GM20431 (cell line): ENCODE results near the gene HBP1.
"Not testable (repeated sequence)": the region's sequence is repeated elsewhere in the genome, so short reads cannot be mapped to it uniquely, and the experiment has no call there.

Experiments
- in situ Hi-C: fragments of 300-500 bp; cut with MseI, MboI; formaldehyde crosslinking; loops from one replicate; pipeline ENCODE4 v1.15.0; 2020; ENCODE audit warnings: low sequenced_read_pairs; ENCODE audit not compliant: unreplicated experiment

Gene HBP1

DNA sequence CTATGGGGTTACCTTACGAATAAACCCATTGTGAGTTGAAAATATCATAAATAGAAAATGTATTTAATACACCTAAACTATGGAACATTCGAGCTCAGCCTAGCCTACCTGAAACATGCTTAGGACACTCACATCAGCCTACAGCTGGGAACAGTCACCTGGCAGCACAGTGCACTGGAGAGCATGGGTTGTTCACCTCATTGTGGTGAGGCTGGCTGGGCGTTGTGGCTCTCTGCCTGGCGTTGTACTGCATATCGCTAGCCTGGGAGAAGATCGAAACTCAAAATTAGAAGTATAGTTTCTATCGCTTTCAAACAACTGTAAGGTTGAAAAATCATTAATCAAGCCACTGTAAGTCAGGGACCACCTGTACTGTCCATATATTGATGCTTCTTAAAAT is 17.3 kb upstream of the HBP1 start:
- in situ Hi-C loops = no loop called here

DNA sequence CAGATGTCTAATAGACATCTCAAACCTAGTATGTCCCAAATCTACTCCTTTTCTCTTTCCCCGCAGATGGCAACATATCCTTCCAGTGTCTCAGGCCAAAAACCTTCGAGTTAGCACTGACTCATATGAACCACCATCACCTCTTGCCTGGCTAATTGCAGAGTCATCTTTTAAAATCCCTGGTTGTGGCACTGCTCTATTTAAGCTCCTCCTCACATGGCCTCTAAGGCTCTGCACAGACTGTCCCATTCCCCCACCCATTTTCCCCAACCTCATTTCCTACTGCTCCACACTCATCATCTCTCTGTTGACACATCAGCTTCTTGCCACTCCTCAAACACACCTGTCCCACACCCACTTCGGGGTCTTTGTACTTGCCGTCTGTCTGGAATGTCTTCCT is 16.8 kb upstream of the HBP1 start:
- in situ Hi-C loops = no loop called here

DNA sequence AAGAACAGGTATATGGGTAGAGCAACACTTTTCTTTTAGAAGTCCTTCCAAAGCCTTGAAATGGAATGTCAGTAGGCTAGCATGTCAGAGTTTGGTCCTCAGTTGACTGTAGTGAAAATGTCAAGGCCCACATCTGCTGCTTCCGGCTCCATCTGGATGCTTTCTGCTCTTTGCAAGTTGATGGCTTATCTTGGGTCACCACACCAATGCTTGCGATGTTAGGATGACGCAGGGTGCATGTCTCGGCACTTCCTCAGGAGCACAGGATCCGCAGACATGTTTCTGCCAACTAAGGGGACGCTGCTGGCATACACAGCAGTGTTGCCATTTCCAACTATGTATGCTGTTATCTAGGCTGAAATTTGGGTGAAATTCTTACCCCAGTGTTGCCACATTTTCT is 14.0 kb upstream of the HBP1 start:
- in situ Hi-C loops = no loop called here

DNA sequence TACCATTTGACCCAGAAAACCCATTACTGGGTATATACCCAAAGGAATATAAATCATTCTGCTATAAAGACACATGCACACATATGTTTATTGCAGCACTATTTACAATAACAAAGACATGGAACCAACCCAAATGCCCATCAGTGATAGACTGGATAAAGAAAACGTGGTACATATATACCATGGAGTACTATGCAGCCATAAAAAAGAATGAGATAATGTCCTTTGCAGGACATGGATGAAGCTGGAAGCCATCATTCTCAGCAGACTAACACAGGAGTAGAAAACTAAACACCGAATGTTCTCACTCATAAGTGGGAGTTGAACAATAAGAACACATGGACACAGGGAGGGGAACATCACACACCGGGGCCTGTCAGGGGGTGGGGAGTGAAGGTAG is 13.1 kb upstream of the HBP1 start:
- in situ Hi-C loops = not testable (repeated sequence)

DNA sequence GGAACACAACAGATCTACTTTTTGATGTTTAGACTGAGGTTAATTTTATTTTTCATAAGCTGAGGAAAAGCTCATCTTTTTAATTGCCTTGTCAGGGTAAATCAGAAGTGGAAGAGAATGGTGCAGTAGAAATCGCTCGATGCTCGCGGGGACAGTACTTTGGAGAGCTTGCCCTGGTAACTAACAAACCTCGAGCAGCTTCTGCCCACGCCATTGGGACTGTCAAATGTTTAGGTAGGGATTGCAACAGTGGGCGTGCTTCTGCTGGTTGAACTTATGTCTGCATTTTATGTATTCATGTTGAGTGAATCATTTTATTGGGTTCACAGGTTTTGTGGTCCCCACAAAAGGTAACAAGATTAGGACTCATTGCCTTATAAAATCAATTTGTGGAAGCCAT is 11.7 kb upstream of the HBP1 start:
- in situ Hi-C loops = no loop called here

DNA sequence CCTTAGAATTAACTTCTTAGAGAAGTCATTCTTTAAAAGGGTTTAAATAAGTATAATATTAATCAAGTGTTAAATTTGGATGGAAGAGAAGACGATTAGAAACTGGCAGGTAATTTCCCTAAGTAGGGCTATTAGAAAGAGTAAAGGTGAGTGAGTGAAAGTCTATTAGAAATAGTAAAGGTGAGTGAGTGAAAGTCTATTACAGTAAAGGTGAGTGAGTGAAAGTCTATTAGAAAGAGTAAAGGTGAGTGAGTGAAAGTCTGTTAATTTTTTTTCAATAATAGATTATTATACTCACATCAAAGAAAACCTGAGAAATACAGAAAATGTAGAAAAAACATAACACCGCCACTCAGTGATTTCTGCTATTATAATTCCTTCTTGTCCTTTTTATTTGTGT is 10.8 kb upstream of the HBP1 start:
- in situ Hi-C loops = no loop called here

DNA sequence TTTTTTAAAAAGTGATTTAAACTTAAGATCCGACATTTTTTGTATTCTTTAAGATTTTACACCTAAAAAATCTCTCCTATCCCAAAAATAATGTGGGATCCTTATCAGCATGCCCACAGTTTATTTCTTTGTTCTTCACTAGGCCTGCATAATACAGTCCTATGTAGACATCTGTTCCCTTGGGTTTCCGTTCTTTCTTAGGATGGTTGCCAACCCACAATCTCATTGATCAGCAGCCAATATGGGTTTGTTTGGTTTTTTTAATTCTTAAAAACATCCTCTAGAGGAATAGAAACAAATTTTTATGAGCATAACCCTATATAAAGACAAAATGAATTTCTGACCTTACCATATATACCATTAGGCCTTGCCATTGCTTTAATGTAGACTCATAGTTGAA is 8.4 kb upstream of the HBP1 start:
- in situ Hi-C loops = no loop called here

DNA sequence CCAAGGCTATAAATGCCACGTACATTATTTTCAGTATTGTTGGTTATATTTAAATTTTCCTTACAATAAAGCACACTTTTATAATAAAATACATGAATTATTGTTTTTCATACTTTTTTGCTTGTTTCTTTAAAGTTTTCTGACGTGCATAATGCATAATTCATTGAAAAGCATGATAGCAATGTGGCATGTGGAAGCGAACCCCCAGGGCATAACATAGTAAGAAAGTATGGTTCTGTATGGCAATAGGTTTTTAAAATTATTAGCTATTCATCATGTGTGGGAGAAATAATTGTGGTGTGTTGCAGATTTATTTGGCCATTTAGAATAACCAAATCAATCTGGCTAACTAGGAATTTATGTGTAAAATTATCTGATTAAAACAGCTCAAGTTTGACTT is 7.4 kb upstream of the HBP1 start:
- in situ Hi-C loops = no loop called here

DNA sequence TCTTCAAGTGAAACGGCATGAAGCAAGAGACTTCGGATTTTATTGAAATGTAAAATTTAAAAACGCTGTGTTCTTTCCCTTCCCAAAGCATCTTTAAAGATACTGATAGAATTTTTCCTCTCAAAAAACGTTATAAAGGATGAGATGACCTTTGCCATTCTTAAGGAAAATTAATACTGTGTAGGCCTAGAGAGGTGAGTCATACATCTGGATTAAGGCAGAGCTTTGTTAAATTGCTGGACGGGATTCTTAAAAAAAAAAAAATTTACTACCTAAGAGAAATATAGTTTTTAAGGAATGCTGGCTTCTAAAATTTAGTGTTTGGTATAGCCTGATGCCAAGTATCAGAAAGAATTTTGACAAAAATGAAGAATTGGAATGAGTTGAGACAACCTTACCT is 6.3 kb upstream of the HBP1 start:
- in situ Hi-C loops = no loop called here

DNA sequence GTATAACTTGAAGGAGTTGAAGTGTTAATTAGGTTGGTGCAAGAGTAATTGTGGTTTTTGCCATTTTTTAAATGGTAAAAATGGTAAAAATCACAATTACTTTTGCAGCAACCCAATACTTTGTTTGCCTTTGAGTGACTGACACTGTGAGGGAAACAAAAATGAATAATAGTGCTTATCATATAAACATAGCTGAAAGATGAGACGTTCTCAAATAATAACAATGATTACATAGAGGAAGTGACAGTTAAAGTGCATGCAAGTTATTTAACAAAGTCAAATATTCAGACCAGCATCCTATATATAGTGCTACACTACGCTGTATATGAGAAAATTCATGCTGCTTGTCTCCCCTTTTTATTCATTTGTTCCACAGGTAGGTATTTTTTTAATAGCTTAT is 4.7 kb upstream of the HBP1 start:
- in situ Hi-C loops = no loop called here

DNA sequence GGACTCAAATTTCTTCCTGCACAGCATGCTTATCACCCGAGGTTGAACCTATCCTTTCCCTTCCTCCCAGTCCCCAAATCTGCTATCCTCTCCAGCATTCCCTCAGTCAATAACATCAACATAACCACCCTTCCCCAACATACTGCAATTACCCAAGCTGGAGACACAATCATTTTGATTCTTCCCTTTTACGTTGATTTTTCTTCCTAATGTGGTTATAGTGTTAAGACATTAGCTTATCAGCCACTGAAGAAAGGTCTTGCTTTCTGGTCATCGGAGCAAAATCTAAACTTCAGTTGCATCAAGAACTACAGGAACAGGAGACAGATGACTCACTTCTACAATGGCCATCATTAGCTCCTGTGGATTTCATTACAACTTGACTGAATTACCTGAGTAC is 3.5 kb upstream of the HBP1 start:
- in situ Hi-C loops = no loop called here

DNA sequence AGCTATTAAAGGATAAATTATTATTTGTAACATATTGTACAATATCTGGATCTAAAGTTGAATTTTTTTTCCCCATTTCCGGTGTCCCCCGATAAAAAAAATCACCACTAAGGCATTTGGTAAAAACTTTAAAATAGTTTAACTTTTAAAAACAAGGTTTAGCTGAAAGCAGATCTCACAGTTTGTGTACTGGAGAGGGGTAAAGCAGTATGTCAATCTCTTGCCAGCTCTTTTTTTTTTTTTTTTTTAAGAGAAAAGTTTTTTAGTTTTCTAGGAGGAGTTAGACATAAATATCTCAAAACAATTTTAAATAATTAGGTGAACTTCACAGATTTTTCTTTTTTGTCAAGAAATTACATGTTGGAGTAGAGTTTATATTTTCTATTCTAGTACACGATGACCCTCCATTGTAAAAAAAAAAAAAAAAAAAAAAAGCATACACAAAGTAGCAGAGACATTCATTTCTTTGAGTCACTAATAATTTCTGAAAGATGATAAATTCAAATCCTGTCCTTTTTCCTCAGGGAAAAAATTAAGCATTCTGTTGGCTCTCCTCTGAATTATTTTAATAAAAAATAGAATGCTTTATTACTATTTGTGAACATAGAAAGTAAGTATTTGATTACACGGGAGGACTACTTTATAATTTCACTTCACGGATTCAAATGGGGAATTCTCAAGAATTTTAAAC is 1.9 kb upstream of the HBP1 start:
- in situ Hi-C loops = no loop called here

DNA sequence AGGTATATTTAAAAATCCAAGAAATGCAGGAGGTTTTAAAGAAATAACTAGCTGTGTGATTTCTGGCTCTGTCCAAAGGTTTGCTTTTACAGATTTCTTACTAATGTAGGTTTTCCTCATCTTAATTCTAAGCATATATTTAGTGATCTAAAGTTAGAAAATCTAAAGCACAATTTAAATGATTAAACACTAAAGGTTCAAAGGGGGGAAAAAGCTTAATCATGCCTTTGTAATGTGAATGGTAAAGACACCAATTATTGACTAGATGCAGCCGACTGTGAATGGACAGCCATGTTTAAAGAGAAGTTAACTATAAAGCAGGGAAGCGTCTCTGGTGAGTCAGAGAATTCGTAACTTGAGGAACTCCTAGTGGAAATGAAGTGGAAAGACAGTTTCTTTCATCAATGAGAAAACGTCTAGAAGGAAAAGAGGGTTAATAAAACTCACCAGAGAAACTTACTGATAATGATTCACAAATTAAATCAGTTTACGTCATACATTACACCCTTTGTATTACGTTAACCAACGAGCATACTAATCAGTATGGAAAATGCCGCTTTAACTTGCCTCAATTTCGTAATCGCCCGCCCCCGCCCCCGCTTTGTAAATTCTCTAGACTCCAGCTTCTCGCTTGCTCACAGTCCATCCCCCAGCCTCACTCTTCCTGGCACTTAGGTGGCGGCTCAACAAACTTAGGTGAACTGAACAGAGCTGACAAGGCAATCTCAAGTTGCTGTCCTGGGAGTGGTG is 1.1 kb upstream of the HBP1 start:
- in situ Hi-C loops = no loop called here

DNA sequence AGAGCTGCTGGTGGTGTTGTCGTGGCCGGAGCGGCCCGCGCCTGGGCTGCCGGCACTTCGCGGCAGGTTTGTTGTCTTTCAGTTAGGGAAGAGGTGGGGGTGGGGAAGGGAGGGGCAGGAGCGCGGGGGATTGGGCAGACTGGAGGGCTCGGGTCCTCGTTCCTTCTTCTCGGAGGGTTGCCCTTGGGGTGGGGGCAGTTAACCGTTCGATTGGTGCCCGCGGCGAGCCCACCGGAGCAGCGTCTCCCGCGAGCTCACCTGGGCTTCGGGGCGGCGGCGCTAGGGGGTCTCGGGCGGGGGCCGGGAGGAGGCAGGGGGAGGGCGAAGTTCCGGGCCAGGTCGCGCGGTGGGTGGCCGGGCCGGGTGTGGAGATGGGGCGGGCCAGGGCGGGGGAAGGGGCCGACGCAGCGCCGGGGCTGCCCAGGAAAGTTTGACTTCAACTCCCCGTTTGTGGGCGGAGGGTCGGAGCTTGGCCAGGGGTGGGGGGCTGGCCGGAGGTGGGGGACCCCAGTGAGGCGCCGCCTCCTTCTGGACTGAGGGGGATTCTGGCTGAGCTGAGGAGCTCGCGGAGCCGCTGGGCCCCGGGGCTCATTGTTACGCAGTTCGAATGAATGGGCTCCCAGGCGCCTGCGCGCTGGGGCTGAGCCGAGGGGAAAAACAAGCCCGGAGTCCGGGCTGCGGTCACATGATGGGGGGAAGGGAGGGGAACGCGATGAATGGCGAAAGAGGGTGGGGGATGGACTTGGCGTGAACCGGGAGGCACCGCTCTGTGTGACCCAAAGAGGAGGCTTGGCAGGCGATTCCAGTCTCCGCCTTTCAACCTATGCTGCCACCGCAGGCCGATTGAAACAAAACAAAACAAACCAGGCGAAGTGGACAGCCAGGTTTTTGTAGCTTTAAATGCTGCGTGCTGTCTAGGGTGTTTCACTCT is 582 bp downstream of the HBP1 start:
- in situ Hi-C loops = no loop called here

DNA sequence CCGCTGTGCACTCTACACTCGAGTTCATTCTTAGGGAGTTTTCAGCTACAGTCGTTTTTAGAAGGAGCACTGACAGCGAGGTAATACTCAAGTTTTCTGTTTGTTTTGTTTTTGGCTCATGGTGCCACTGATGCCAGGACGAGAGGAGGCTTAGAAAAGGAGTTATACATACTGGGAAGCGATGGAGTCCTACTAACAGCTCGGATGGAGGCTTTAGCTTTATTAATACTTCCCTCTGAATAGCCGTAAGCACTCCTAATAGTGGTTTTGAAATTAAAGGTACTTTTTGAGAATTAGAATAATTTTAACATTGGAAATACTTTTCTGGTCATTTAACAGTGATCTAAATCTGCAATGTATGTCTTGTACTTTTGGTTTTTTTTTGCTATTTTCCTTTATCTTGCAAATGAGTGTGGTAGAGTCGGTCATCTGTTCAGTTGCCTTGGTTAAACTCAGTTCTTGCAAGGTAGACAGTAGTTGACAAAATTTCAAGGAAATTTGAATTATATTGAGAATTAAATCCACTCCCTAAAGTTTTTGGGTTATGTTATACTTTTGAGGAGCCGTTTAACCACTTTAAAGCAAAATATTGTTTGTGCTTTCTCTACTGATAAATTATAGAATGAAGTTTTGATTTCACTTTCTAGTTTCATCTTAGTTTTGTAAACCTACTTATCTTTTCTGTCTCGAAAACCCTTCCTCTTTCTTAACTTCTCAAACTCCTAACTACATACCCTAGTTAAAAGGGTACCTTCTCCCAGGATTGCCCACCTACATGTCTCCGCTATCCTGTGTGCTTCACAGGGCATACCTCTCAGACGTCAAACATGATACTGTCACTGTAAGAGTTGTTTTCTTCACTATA is 1.5 kb downstream of the HBP1 start:
- in situ Hi-C loops = no loop called here

DNA sequence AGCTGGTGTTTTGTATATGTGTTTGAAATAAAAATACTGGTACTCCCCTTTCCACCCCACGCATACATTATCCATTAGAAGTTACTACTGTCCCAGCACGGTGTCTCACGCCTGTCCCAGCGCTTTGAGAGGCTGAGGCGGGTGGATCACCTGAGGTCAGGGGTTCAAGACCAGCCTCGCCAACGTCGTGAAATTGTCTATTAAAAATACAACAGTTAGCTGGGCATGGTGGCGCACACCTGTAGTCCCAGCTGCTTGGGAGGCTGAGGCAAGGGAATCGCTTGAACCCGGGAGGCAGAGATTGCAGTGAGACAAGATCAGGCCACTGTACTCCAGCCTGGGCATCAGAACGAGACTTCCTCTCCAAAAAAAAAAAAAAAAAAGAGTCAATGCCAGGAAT is 2.7 kb downstream of the HBP1 start:
- in situ Hi-C loops = no loop called here

DNA sequence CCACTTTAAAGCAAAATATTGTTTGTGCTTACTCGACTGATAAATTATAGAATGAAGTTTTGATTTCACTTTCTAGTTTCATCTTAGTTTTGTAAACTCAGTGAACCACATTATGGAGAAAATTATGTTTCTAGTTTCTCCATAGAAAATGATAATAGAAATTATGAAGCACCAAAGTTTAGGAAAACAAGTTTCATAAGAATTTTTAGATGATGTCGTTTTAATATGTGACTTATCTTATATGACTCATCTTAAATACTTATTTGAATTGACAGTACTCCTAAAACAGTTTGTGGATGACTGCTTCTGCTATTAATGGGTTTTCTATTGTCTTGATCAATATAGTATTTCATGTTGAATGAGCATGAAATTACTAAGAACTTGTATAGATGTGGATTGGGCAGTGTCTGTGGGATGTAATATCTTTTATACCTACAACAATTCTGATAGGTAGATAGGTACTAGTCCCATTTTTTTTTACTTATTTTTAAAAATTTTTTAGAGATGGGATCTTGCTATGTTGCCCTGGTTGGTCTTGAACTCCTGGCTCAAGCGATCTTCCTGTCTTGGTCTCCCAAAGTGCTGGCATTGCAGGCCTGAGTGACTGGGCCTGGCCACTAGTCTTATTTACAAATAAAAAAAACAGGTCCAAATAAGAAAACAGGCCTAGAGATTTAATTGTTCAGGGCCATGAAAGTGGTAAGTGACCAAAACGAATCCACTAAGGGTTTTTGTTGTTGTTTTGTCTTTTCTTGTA is 3.7 kb downstream of the HBP1 start:
- in situ Hi-C loops = no loop called here

DNA sequence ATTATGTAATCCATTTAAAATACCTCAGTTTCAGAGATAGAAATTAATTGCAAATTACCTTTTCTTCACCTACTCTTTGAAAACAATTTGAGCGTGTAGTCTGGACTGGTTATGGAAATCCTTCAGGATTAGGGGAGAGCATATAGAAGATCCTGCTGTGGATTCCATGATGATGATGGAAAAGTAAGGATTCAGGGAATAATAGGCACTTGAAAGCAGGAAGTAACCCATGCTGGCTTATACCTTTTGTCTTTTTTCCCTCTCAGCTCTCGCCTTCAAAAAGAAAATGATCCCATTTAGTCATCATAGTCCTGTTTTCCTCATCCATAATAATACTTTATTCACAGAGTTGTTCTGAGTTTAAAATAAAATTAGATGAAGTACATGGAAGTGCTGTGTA is 4.4 kb downstream of the HBP1 start:
- in situ Hi-C loops = no loop called here

DNA sequence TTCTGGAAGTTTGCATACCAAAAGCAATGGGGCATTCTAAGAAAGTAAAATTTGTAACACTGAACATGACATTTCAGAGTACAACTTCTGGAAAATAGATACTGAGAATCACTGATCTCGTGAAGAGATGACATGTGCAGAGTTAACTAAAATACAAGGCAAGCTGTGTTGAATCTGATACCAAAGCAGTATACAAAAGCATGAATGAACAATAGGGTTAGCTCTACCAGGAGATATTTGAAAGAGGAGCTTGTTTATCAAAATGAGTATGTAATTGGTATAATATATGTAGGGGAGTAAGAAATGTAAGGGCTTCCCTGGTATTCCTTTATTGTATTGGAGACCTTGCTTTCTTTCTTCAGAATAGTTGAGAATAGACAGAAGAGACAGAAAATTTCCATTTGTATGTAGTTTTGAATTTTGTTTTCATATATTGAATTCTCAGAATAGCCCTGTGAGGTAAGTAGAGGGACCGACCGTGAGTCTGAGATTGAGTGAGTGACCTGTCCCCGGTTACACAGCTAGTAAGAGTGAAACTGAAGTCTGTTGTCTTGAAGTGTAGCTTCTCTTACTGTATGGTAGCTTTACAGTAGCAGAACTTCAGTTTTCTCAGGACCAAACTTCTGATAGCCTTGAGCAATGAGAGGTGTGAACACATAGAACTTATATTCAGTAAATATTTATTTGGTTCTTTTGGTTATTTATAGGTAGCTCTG is 5.0 kb downstream of the HBP1 start:
- in situ Hi-C loops = no loop called here
